Body of pancreas (tissue), 4 donors: Measurements from ENCODE around the gene RASIP1. TPM values are rescaled to one million over a fixed set of nuclear protein-coding genes. Genes with fewer than 3 reads are reported as not detected.
A peak's percentile ranks its signal among the peaks of the same experiment; 100 is the strongest.

Experiments used
- ATAC-seq: fragments of 150-250 bp; one replicate; pipeline ENCODE4 v1.9.1; 2016
- DNase-seq, 4 donors: peaks; one replicate each; pipeline ENCODE4 v3.0.0-alpha.2; 2019
- H3K27ac ChIP-seq, 4 donors: fragments of 200-600 bp; sonication (generic); 1 replicate in 3 of 4; 2 replicates in 1 of 4; pipeline versions ENCODE4 v1.5.1 to v1.6.1; 2016 to 2019; ENCODE audit warnings: mild to moderate bottlenecking in 1 of 4, mixed read lengths in 1 of 4, moderate library complexity in 1 of 4
- H3K27me3 ChIP-seq, 2 donors: fragments of 200-600 bp; sonication (generic); one replicate each; pipeline ENCODE4 v1.6.0; 2016; ENCODE audit warnings: mild to moderate bottlenecking in 1 of 2
- H3K36me3 ChIP-seq, 2 donors: fragments of 200-600 bp; sonication (generic); replicated peaks in 1 of 2; 2 replicates each; pipeline ENCODE4 v1.5.1; 2016; ENCODE audit warnings: low read depth in 2 of 2; ENCODE audit not compliant: insufficient read depth in 1 of 2
- H3K4me1 ChIP-seq: fragments of 200-600 bp; sonication (generic); one replicate; pipeline ENCODE4 v1.6.0; 2016
- H3K4me3 ChIP-seq, 2 donors: fragments of 200-600 bp; sonication (generic); 1 replicate in 1 of 2; 2 replicates in 1 of 2; pipeline ENCODE4 v1.5.1; 2016 to 2019
- H3K9me3 ChIP-seq, 3 donors: fragments of 200-600 bp; sonication (generic); 1 replicate in 2 of 3; 2 replicates in 1 of 3; pipeline ENCODE4 v1.5.1; 2016
- CTCF ChIP-seq, 7 experiments: fragments of 450-650 bp in 4 of 7; fragments of 200-600 bp in 3 of 7; sonication (generic) in 3 of 7; IDR thresholded peaks; one replicate each; pipeline ENCODE4 v1.5.1; 2016 to 2019; ENCODE audit warnings: antibody characterized with exemption in 7 of 7
- POLR2A ChIP-seq, 3 donors: fragments of 450-650 bp; IDR thresholded peaks; one replicate each; pipeline ENCODE4 v1.6.1; 2016; ENCODE audit warnings: antibody characterized with exemption in 3 of 3, mild to moderate bottlenecking in 2 of 3
- WGBS, 2 donors: methylation state at CpG; one replicate each; pipeline ENCODE4 v1.1.5; 2017; 5-methylcytosine and 5-hydroxymethylcytosine counted together
- intact Hi-C: fragments of 100-400 bp; cut with DNase I; formaldehyde crosslinking; loops from one replicate; pipeline ENCODE4 v1.15.1; 2023
- total RNA-seq, 2 donors: library from RNA; depleted of rRNA; stranded (reverse); fragments of >200 nt; gene quantifications; one replicate each; pipeline ENCODE4 v1.1.0, GENCODE V29; 2016

Gene RASIP1
- total RNA-seq, 2 donors from 2014 or later, result 14.5 to 60.0 TPM

GRCh38 chr19:48779636-48780035 lies 39.2 kb upstream of the RASIP1 start:
- DNase-seq, result no peak
- TF ChIP-seq CTCF (IDR thresholded peaks at IDR 0.05) (no peak), POLR2A (IDR thresholded peaks at IDR 0.05) (no peak)
- peaks cover 69% of the 10 kb centered on the region for H3K4me1 ChIP-seq
- intact Hi-C loops, result no loop called here
- no peak for ATAC-seq
- no peaks in the 10 kb centered on the region for H3K9me3 ChIP-seq
- no peak overlapping the region for H3K4me3 ChIP-seq
- no peaks in the 10 kb centered on the region for H3K27me3 ChIP-seq
- H3K36me3 ChIP-seq, result no peaks in the 10 kb centered on the region
- WGBS, 2 donors, result 13 to 41% methylated on average over 1 of the region's 1 CpG
- peak overlapping the region in 3 of 4 donors; percentile 31 to 92 (median 92) for H3K27ac ChIP-seq

- H3K4me1 ChIP-seq, result peaks cover 82% of the 10 kb centered on the region
- no peak overlapping the region for H3K4me3 ChIP-seq
- intact Hi-C loops, result no loop called here
- H3K9me3 ChIP-seq, result no peaks in the 10 kb centered on the region
- ATAC-seq (no peak), DNase-seq (no peak)
- H3K27ac ChIP-seq, result peak overlapping the region in 2 of 4 donors; percentile 92
- no peaks in the 10 kb centered on the region for H3K27me3 ChIP-seq
- H3K36me3 ChIP-seq, result no peaks in the 10 kb centered on the region
- WGBS, 2 donors, result 77 to 78% methylated on average over 9 to 12 of the region's 12 CpGs
- TF ChIP-seq POLR2A (IDR thresholded peaks at IDR 0.05), result no peak
- TF ChIP-seq CTCF (IDR thresholded peaks at IDR 0.05), result no peak
Measured at GRCh38 chr19:48777720-48778119, 37.3 kb upstream of the RASIP1 start.

- H3K4me1 ChIP-seq, result peaks cover 83% of the 10 kb centered on the region
- no peaks in the 10 kb centered on the region for H3K27me3 ChIP-seq
- WGBS, 2 donors, result 41% methylated on average over 5 of the region's 5 CpGs
- no peak overlapping the region for H3K4me3 ChIP-seq
- TF ChIP-seq POLR2A (IDR thresholded peaks at IDR 0.05) (no peak), CTCF (IDR thresholded peaks at IDR 0.05) (no peak)
- H3K27ac ChIP-seq, result peak overlapping the region; percentile 8 to 92 (median 88)
- H3K9me3 ChIP-seq, result no peaks in the 10 kb centered on the region
- intact Hi-C loops, result no loop called here
- ATAC-seq (no peak), DNase-seq (no peak)
- no peaks in the 10 kb centered on the region for H3K36me3 ChIP-seq
Measured at GRCh38 chr19:48777139-48777538, 36.7 kb upstream of the RASIP1 start.

- Histone ChIP-seq H3K4me3 (no peak overlapping the region), H3K27ac (peak overlapping the region; percentile 70 to 93 (median 88)), H3K36me3 (no peaks in the 10 kb centered on the region), H3K27me3 (no peaks in the 10 kb centered on the region), H3K9me3 (no peaks in the 10 kb centered on the region), H3K4me1 (peaks cover 88% of the 10 kb centered on the region)
- 12 to 15% methylated on average over 10 to 13 of the region's 13 CpGs for WGBS, 2 donors
- peak; percentile 91 to 97 (median 96) for DNase-seq
- ATAC-seq, result peak; percentile 82
- intact Hi-C loops, result no loop called here
- TF ChIP-seq CTCF (IDR thresholded peaks at IDR 0.05) (no peak), POLR2A (IDR thresholded peaks at IDR 0.05) (peak in 1 of 3 donors; percentile 17)
Measured at GRCh38 chr19:48772503-48772953, 32.1 kb upstream of the RASIP1 start.

GRCh38 chr19:48770734-48771472 lies 30.5 kb upstream of the RASIP1 start:
- WGBS, 2 donors, result 81% methylated on average over 20 of the region's 20 CpGs

More at GRCh38 chr19:48770734-48771472, 30.5 kb upstream of the RASIP1 start:
- intact Hi-C loops, result no loop called here
- TF ChIP-seq POLR2A (IDR thresholded peaks at IDR 0.05), result no peak
- TF ChIP-seq CTCF (IDR thresholded peaks at IDR 0.05), result no peak
- H3K36me3 ChIP-seq, result no peaks in the 10 kb centered on the region
- H3K27me3 ChIP-seq, result no peaks in the 10 kb centered on the region
- no peaks in the 10 kb centered on the region for H3K9me3 ChIP-seq
- peak overlapping the region; percentile 17 to 93 (median 88) for H3K27ac ChIP-seq
- H3K4me3 ChIP-seq, result no peak overlapping the region
- DNase-seq, result no peak
- no peak for ATAC-seq
- peaks cover 80% of the 10 kb centered on the region for H3K4me1 ChIP-seq
